ENCODE measurements around the gene SPECC1.

Gene SPECC1

GRCh38 chr17:20109076-20109475, 99.9 kb downstream of the SPECC1 start:
- H3K27ac ChIP-seq (ENCODE audit: low read depth, low read length, poor library complexity, severe bottlenecking) = no peak overlapping the region

GRCh38 chr17:20111538-20111937, 102.4 kb downstream of the SPECC1 start:
- Histone ChIP-seq H3K27me3 (ENCODE audit: insufficient read depth, low read length) (no peaks in the 10 kb centered on the region), H3K79me2 (ENCODE audit: insufficient read depth, low read length) (no peaks in the 10 kb centered on the region), H3F3A (ENCODE audit: insufficient read depth, low read length) (no peaks in the 10 kb centered on the region), H3K9ac (ENCODE audit: low read length) (no peak overlapping the region), H4K20me1 (ENCODE audit: insufficient read depth, low read length) (no peaks in the 10 kb centered on the region), H3K36me3 (ENCODE audit: insufficient read depth, low read length) (no peaks in the 10 kb centered on the region), H2AFZ (ENCODE audit: low read length) (no peak overlapping the region), H3K4me2 (ENCODE audit: low read length) (no peak overlapping the region), H3K4me3 (ENCODE audit: low read depth, low read length, poor library complexity, severe bottlenecking) (no peak overlapping the region), H3K9me2 (ENCODE audit: low read depth, low read length) (no peaks in the 10 kb centered on the region), H3K27ac (ENCODE audit: low read depth, low read length, poor library complexity, severe bottlenecking) (no peak overlapping the region), H3K9me3 (ENCODE audit: low read length) (no peaks in the 10 kb centered on the region), H3K4me1 (ENCODE audit: insufficient read depth, low read length, severe bottlenecking) (no peaks in the 10 kb centered on the region)
- TF ChIP-seq CTCF (IDR thresholded peaks at IDR 0.05; ENCODE audit: low read length) (no peak), EZH2 (IDR thresholded peaks at IDR 0.05; ENCODE audit: borderline replicate concordance, low read length) (no peak)

More at GRCh38 chr17:20109076-20109475, 99.9 kb downstream of the SPECC1 start:
- no peaks in the 10 kb centered on the region for H3K79me2 ChIP-seq (ENCODE audit: insufficient read depth, low read length)
- no peaks in the 10 kb centered on the region for H3K9me3 ChIP-seq (ENCODE audit: low read length)
- H3K27me3 ChIP-seq (ENCODE audit: insufficient read depth, low read length) = 0 out of 2 replicates have a peak, but pooled peaks cover 3% of the 10 kb centered on the region
- H3F3A ChIP-seq (ENCODE audit: insufficient read depth, low read length) = no peaks in the 10 kb centered on the region
- H3K36me3 ChIP-seq (ENCODE audit: insufficient read depth, low read length) = no peaks in the 10 kb centered on the region
- no peaks in the 10 kb centered on the region for H3K4me1 ChIP-seq (ENCODE audit: insufficient read depth, low read length, severe bottlenecking)
- no peak overlapping the region for H3K9ac ChIP-seq (ENCODE audit: low read length)
- H3K4me3 ChIP-seq (ENCODE audit: low read depth, low read length, poor library complexity, severe bottlenecking) = no peak overlapping the region
- no peak overlapping the region for H2AFZ ChIP-seq (ENCODE audit: low read length)
- TF ChIP-seq EZH2 (IDR thresholded peaks at IDR 0.05; ENCODE audit: borderline replicate concordance, low read length) (no peak), CTCF (IDR thresholded peaks at IDR 0.05; ENCODE audit: low read length) (no peak)
- H3K4me2 ChIP-seq (ENCODE audit: low read length) = no peak overlapping the region
- no peaks in the 10 kb centered on the region for H3K9me2 ChIP-seq (ENCODE audit: low read depth, low read length)
- H4K20me1 ChIP-seq (ENCODE audit: insufficient read depth, low read length) = no peaks in the 10 kb centered on the region

- Histone ChIP-seq H3K9me2 (ENCODE audit: low read depth, low read length) (no peaks in the 10 kb centered on the region), H3K27ac (ENCODE audit: low read depth, low read length, poor library complexity, severe bottlenecking) (no peak overlapping the region), H3K9me3 (ENCODE audit: low read length) (no peaks in the 10 kb centered on the region), H3K36me3 (ENCODE audit: insufficient read depth, low read length) (no peaks in the 10 kb centered on the region), H3K4me1 (ENCODE audit: insufficient read depth, low read length, severe bottlenecking) (no peaks in the 10 kb centered on the region), H4K20me1 (ENCODE audit: insufficient read depth, low read length) (no peaks in the 10 kb centered on the region), H2AFZ (ENCODE audit: low read length) (no peak overlapping the region), H3K79me2 (ENCODE audit: insufficient read depth, low read length) (no peaks in the 10 kb centered on the region), H3F3A (ENCODE audit: insufficient read depth, low read length) (no peaks in the 10 kb centered on the region), H3K4me3 (ENCODE audit: low read depth, low read length, poor library complexity, severe bottlenecking) (no peak overlapping the region), H3K4me2 (ENCODE audit: low read length) (no peak overlapping the region), H3K27me3 (ENCODE audit: insufficient read depth, low read length) (no peaks in the 10 kb centered on the region), H3K9ac (ENCODE audit: low read length) (no peak overlapping the region)
- TF ChIP-seq CTCF (IDR thresholded peaks at IDR 0.05; ENCODE audit: low read length) (no peak), EZH2 (IDR thresholded peaks at IDR 0.05; ENCODE audit: borderline replicate concordance, low read length) (no peak)
These were observed 105.3 kb downstream of the SPECC1 start for GRCh38 chr17:20114466-20114865.

Data from OCI-LY1 (cell line).